GM23248 (cell line): ENCODE results near the gene ZNF543. TPM values are rescaled to one million over a fixed set of nuclear protein-coding genes. Genes with fewer than 3 reads are reported as not detected.
A peak's percentile ranks its signal among the peaks of the same experiment; 100 is the strongest.

Source experiments
- DNase-seq: peaks from one replicate; pipeline ENCODE4 v3.0.0-alpha.2; 2015
- H2AFZ ChIP-seq: fragments of 200-600 bp; sonication (generic); 2 replicates; pipeline ENCODE4 v1.6.1; 2016; ENCODE audit warnings: antibody characterized with exemption
- H3F3A ChIP-seq: fragments of 200-600 bp; sonication (generic); 2 replicates; pipeline ENCODE4 v1.6.1; 2016; ENCODE audit warnings: mild to moderate bottlenecking, antibody characterized with exemption, mixed run types; ENCODE audit not compliant: insufficient read depth
- H3K27ac ChIP-seq: fragments of 200-600 bp; sonication (generic); 2 replicates; pipeline ENCODE4 v1.5.1; 2016; ENCODE audit warnings: mild to moderate bottlenecking
- H3K27me3 ChIP-seq: fragments of 200-600 bp; sonication (generic); replicated peaks from 2 replicates; pipeline ENCODE4 v1.6.1; 2016; ENCODE audit warnings: mild to moderate bottlenecking; ENCODE audit not compliant: insufficient read depth
- H3K36me3 ChIP-seq: fragments of 200-600 bp; sonication (generic); 2 replicates; pipeline ENCODE4 v1.6.1; 2016; ENCODE audit warnings: low read depth, mild to moderate bottlenecking
- H3K4me1 ChIP-seq: fragments of 200-600 bp; sonication (generic); 2 replicates; pipeline ENCODE4 v1.6.1; 2016; ENCODE audit warnings: mild to moderate bottlenecking; ENCODE audit not compliant: insufficient read depth
- H3K4me2 ChIP-seq: fragments of 200-600 bp; sonication (generic); one replicate; pipeline ENCODE4 v1.6.1; 2016; ENCODE audit warnings: mild to moderate bottlenecking; ENCODE audit not compliant: unreplicated experiment
- H3K4me3 ChIP-seq: fragments of 200-600 bp; sonication (generic); 2 replicates; pipeline ENCODE4 v1.5.1; 2016; ENCODE audit warnings: mild to moderate bottlenecking
- H3K79me2 ChIP-seq: fragments of 200-600 bp; sonication (generic); 2 replicates; pipeline ENCODE4 v1.6.1; 2016; ENCODE audit warnings: mild to moderate bottlenecking; ENCODE audit not compliant: insufficient read depth
- H3K9ac ChIP-seq: fragments of 200-600 bp; sonication (generic); 2 replicates; pipeline ENCODE4 v1.6.1; 2016; ENCODE audit warnings: mild to moderate bottlenecking
- H3K9me2 ChIP-seq: fragments of 200-600 bp; sonication (generic); 2 replicates; pipeline ENCODE4 v1.6.1; 2016; ENCODE audit warnings: mixed run types, mild to moderate bottlenecking, moderate library complexity; ENCODE audit not compliant: insufficient read depth
- H3K9me3 ChIP-seq: fragments of 200-600 bp; sonication (generic); one replicate; pipeline ENCODE4 v1.6.1; 2017; ENCODE audit warnings: low read depth
- H4K20me1 ChIP-seq: fragments of 200-600 bp; sonication (generic); 2 replicates; pipeline ENCODE4 v1.6.0; 2016; ENCODE audit not compliant: insufficient read depth
- EZH2 ChIP-seq: fragments of 200-600 bp; sonication (generic); IDR thresholded peaks from 2 replicates; pipeline ENCODE4 v1.6.1; 2018; ENCODE audit warnings: antibody characterized with exemption, mild to moderate bottlenecking; ENCODE audit not compliant: insufficient read depth, poor library complexity, severe bottlenecking
- EZH2phosphoT487 ChIP-seq: fragments of 200-600 bp; sonication (generic); IDR thresholded peaks from 2 replicates; pipeline ENCODE4 v1.6.1; 2018; ENCODE audit warnings: antibody characterized with exemption, moderate library complexity, mild to moderate bottlenecking, low read depth; ENCODE audit not compliant: insufficient read depth
- WGBS, 2 experiments: methylation state at CpG; one replicate each; pipeline ENCODE4 v1.1.6; 2015 to 2017; ENCODE audit warnings: low lambda C conversion rate in 2 of 2, low coverage in 1 of 2; ENCODE audit errors: missing lambda C conversion rate in 2 of 2; 5-methylcytosine and 5-hydroxymethylcytosine counted together
- in situ Hi-C: fragments of 300-500 bp; cut with MboI; formaldehyde crosslinking; loops from 2 replicates; pipeline ENCODE4 v1.15.0; 2020
- polyA plus RNA-seq: library from polyadenylated mRNA; unstranded; fragments of >200 nt; fragmentation: Nextera tagmentation; extraction: Ambion mirVana; gene quantifications from 2 replicates; pipeline ENCODE4 v1.2.1, GENCODE V29; 2016
- total RNA-seq: library from RNA; depleted of rRNA; stranded (reverse); fragments of >200 nt; shearing (Covaris generic); gene quantifications from 2 replicates; pipeline ENCODE4 v1.2.3, GENCODE V29; 2014

Gene ZNF543
- total and polyA plus RNA-seq, 2 experiments from 2014 or later, result 1.7 to 8.0 TPM

- in situ Hi-C loops, result no loop called here
- H4K20me1 ChIP-seq, result peaks cover 16% of the 10 kb centered on the region; the same call in 1 of the 2 replicates
- 98% methylated on average over 7 of the region's 7 CpGs for WGBS, 2 experiments
- H3F3A ChIP-seq, result peaks cover 33% of the 10 kb centered on the region
- H3K4me1 ChIP-seq, result peaks cover 18% of the 10 kb centered on the region
- H3K4me3 ChIP-seq, result no peak overlapping the region
- no peak overlapping the region for H2AFZ ChIP-seq
- H3K9me2 ChIP-seq, result no peaks in the 10 kb centered on the region
- H3K27me3 ChIP-seq, result no peaks in the 10 kb centered on the region
- peak overlapping the region; percentile 18 for H3K4me2 ChIP-seq
- TF ChIP-seq EZH2phosphoT487, result no peak
- no peak for TF ChIP-seq EZH2
- H3K9ac ChIP-seq, result peak overlapping the region; percentile 57
- peak overlapping the region; percentile 90 for H3K27ac ChIP-seq
- peaks cover 76% of the 10 kb centered on the region for H3K79me2 ChIP-seq
- H3K9me3 ChIP-seq, result no peaks in the 10 kb centered on the region
- no peak for DNase-seq
- peaks cover 21% of the 10 kb centered on the region for H3K36me3 ChIP-seq
Measured at GRCh38 chr19:57302727-57303401, 17.4 kb upstream of the ZNF543 start.

- TF ChIP-seq EZH2phosphoT487, result no peak
- no peak for TF ChIP-seq EZH2
- WGBS, 2 experiments, result 93 to 100% methylated on average over 1 of the region's 1 CpG
- Histone ChIP-seq H3K36me3 (0 out of 2 replicates have a peak, but pooled peaks cover 11% of the 10 kb centered on the region), H3K27ac (no peak overlapping the region), H4K20me1 (peaks cover 16% of the 10 kb centered on the region; the same call in 1 of the 2 replicates), H3K79me2 (peaks cover 54% of the 10 kb centered on the region), H3F3A (peaks cover 24% of the 10 kb centered on the region), H3K4me2 (no peak overlapping the region), H3K27me3 (no peaks in the 10 kb centered on the region), H3K4me1 (peaks cover 18% of the 10 kb centered on the region), H3K9ac (no peak overlapping the region), H2AFZ (no peak overlapping the region), H3K4me3 (no peak overlapping the region), H3K9me2 (no peaks in the 10 kb centered on the region), H3K9me3 (no peaks in the 10 kb centered on the region)
- no peak for DNase-seq
- in situ Hi-C loops, result no loop called here
Measured at GRCh38 chr19:57305056-57305455, 15.2 kb upstream of the ZNF543 start.

GRCh38 chr19:57308514-57308913, 11.8 kb upstream of the ZNF543 start:
- in situ Hi-C loops, result no loop called here
- no peak overlapping the region for H3K4me2 ChIP-seq

GRCh38 chr19:57310792-57311191, 9.5 kb upstream of the ZNF543 start:
- WGBS, 2 experiments, result 84 to 87% methylated on average over 2 of the region's 2 CpGs
- H3K9me2 ChIP-seq, result no peaks in the 10 kb centered on the region

More at GRCh38 chr19:57308514-57308913, 11.8 kb upstream of the ZNF543 start:
- Histone ChIP-seq H3K4me3 (no peak overlapping the region), H2AFZ (no peak overlapping the region), H3K79me2 (peaks cover 23% of the 10 kb centered on the region), H3K9ac (no peak overlapping the region), H3K27ac (no peak overlapping the region), H3K9me3 (no peaks in the 10 kb centered on the region), H3K27me3 (no peaks in the 10 kb centered on the region), H3K36me3 (0 out of 2 replicates have a peak, but pooled peaks cover 7% of the 10 kb centered on the region), H3K9me2 (no peaks in the 10 kb centered on the region), H3K4me1 (no peaks in the 10 kb centered on the region), H3F3A (no peaks in the 10 kb centered on the region), H4K20me1 (no peaks in the 10 kb centered on the region)
- TF ChIP-seq EZH2 (no peak), EZH2phosphoT487 (no peak)
- no peak for DNase-seq

More at GRCh38 chr19:57310792-57311191, 9.5 kb upstream of the ZNF543 start:
- Histone ChIP-seq H3K36me3 (no peaks in the 10 kb centered on the region), H3K27ac (no peak overlapping the region), H3K4me1 (no peaks in the 10 kb centered on the region), H3K4me2 (no peak overlapping the region), H3K4me3 (no peak overlapping the region), H2AFZ (no peak overlapping the region), H3K79me2 (peaks cover under 1% of the 10 kb centered on the region; the same call in 1 of the 2 replicates), H3F3A (no peaks in the 10 kb centered on the region), H4K20me1 (no peaks in the 10 kb centered on the region), H3K27me3 (0 out of 2 replicates have a peak, but pooled peaks cover 4% of the 10 kb centered on the region), H3K9ac (no peak overlapping the region), H3K9me3 (no peaks in the 10 kb centered on the region)
- TF ChIP-seq EZH2phosphoT487 (no peak), EZH2 (no peak)
- in situ Hi-C loops, result no loop called here
- DNase-seq, result no peak
